ENCODE data around the gene TMC6. TPM values are rescaled to one million over a fixed set of nuclear protein-coding genes. Genes with fewer than 3 reads are reported as not detected.

Gene TMC6
- total RNA-seq, 1 donor = 5.2 TPM

DNA sequence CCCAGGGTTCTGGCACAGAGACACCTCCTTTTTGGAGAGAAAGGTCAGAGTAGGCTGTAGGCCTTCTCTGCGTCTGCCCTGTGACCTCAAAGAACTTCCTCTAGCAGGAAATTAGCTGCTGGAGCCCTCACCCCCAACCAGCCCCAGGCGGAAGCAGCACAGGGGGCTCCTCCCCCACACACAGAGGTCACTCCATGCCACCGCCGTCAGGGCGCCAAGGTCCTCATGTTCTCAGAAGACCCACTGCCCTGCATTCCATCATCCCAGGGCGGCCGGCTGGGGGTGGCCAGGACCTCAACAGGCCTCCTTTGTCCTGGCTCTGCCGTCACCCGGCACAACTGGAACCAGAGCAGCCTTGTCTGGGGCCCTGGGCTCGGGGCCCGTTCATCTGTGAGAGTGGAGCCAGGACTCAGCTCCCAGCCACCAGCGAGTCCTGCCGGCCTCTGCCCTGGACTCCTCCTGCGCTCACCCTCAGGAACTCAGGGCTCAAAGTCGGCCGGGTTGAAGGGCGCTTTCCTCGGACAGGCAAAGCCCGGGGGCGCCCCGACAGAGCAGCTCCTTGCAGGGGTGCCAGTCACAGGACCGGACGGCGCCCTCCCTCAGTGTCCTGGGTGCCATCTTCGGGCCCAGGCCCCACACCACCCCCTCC lies 1.2 kb downstream of the TMC6 start:
- no peak for DNase-seq (ENCODE audit: low read depth)
- TF ChIP-seq, protein P1, sequence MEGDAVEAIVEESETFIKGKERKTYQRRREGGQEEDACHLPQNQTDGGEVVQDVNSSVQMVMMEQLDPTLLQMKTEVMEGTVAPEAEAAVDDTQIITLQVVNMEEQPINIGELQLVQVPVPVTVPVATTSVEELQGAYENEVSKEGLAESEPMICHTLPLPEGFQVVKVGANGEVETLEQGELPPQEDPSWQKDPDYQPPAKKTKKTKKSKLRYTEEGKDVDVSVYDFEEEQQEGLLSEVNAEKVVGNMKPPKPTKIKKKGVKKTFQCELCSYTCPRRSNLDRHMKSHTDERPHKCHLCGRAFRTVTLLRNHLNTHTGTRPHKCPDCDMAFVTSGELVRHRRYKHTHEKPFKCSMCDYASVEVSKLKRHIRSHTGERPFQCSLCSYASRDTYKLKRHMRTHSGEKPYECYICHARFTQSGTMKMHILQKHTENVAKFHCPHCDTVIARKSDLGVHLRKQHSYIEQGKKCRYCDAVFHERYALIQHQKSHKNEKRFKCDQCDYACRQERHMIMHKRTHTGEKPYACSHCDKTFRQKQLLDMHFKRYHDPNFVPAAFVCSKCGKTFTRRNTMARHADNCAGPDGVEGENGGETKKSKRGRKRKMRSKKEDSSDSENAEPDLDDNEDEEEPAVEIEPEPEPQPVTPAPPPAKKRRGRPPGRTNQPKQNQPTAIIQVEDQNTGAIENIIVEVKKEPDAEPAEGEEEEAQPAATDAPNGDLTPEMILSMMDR (IDR thresholded peaks at IDR 0.05; ENCODE audit: insufficient read depth, low read depth, low read length) = no peak
- peak overlapping the region; percentile 67 for H3K4me3 ChIP-seq (ENCODE audit: low read depth, low read length)

- no peak for DNase-seq (ENCODE audit: low read depth)
- H3K4me3 ChIP-seq (ENCODE audit: low read depth, low read length) = no peak overlapping the region
- TF ChIP-seq, protein P1 (IDR thresholded peaks at IDR 0.05; ENCODE audit: insufficient read depth, low read depth, low read length) = no peak
Observed at GRCh38 chr17:78126895-78127238, 1.7 kb downstream of the TMC6 start.

GRCh38 chr17:78125976-78126894 lies 2.3 kb downstream of the TMC6 start:
- H3K4me3 ChIP-seq (ENCODE audit: low read depth, low read length) = no peak overlapping the region
- DNase-seq (ENCODE audit: low read depth) = no peak
- TF ChIP-seq, protein P1 (IDR thresholded peaks at IDR 0.05; ENCODE audit: insufficient read depth, low read depth, low read length) = no peak

DNA sequence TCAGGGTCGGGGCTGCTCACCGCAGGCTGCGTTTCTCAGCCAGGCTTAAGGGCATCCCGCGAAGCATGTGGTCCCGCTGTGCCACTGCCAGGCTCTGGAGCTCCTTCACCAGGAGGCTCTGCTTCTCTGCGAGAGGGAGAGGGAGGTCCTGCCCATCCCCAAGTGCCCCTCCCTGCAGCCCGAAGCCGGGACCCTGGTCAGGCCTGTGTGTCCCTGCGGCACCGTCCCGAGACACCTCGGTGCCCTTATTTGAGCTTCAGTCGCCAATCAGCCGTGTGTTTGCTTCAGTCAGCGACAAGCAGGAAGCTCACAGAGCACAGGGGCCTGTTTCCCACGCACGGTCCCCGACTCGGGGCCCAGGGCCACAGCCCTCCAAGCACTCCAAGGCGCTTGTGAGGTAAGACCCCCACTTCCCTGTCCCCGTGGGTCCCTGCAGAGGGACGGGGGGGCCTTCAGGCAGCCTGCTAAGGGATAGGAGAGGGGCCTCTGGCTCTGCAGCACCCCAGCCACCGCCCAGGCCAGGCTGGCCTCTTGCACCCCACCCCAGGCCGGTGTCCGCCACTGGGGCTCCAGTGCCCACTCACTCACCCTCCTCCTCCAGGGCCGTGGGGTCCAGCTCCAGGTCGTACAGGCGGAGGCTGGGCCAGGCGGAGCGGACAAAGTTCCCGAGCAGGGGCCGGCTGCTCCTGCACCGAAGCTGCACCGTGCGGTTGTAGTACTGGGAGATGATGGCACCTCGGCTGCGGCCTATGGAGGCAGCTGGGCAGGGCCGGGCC lies 3.2 kb downstream of the TMC6 start:
- DNase-seq (ENCODE audit: low read depth) = no peak
- TF ChIP-seq, protein P1 (IDR thresholded peaks at IDR 0.05; ENCODE audit: insufficient read depth, low read depth, low read length) = no peak
- no peak overlapping the region for H3K4me3 ChIP-seq (ENCODE audit: low read depth, low read length)

DNA sequence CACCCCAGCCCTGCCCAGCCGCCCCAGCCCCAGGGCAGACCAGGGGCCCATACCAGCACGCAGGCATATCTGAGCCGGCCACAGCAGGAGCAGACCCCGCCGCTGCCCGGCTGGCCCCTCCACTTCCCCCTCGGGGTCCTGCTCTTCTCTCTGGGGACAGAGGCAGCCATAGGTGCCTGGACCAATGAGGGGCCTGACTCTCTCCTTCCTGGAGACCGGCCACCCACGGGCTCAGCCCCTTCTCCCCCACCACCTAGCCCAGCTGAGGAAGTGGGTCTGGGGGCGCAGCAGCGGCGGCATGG lies 3.8 kb downstream of the TMC6 start:
- H3K4me3 ChIP-seq (ENCODE audit: low read depth, low read length) = no peak overlapping the region
- no peak for DNase-seq (ENCODE audit: low read depth)
- TF ChIP-seq, protein P1 (IDR thresholded peaks at IDR 0.05; ENCODE audit: insufficient read depth, low read depth, low read length) = no peak

- TF ChIP-seq, protein P1 (IDR thresholded peaks at IDR 0.05; ENCODE audit: insufficient read depth, low read depth, low read length) = no peak
- DNase-seq (ENCODE audit: low read depth) = no peak
- H3K4me3 ChIP-seq (ENCODE audit: low read depth, low read length) = no peak overlapping the region
Observed at GRCh38 chr17:78124081-78124835, 4.3 kb downstream of the TMC6 start.
